Upper lobe of left lung (tissue), 4 donors: Measurements from ENCODE around the gene RHBG.

Source experiments
- CTCF ChIP-seq, 6 experiments: fragments of 450-650 bp in 4 of 6; fragments of 200-600 bp in 2 of 6; sonication (generic) in 2 of 6; IDR thresholded peaks; one replicate each; pipeline ENCODE4 v1.5.1; 2016 to 2019; ENCODE audit warnings: antibody characterized with exemption in 6 of 6
- POLR2A ChIP-seq, 4 donors: fragments of 450-650 bp; IDR thresholded peaks; one replicate each; pipeline ENCODE4 v1.5.1; 2016 to 2017; ENCODE audit warnings: antibody characterized with exemption in 4 of 4, mild to moderate bottlenecking in 2 of 4

- TF ChIP-seq CTCF (IDR thresholded peaks at IDR 0.05): no peak
- no peak for TF ChIP-seq POLR2A (IDR thresholded peaks at IDR 0.05)
These were observed 21.7 kb upstream of the RHBG start for GRCh38 chr1:156347331-156347730.
